HepG2 (cell line): ENCODE measurements around the gene COL18A1. TPM values are rescaled to one million over a fixed set of nuclear protein-coding genes. Genes with fewer than 3 reads are reported as not detected.

Source experiments
- ADNP ChIP-seq: sonication (generic); formaldehyde crosslinking; IDR thresholded peaks from 2 replicates; pipeline ENCODE4 v1.4.0; 2020; ENCODE audit warnings: missing genetic modification reagents
- GABPB1 ChIP-seq: IDR thresholded peaks from 2 replicates; pipeline ENCODE4 v1.6.1; 2016; ENCODE audit warnings: mild to moderate bottlenecking, missing genetic modification reagents, moderate library complexity, missing compliant biosample characterization
- GFI1 ChIP-seq: sonication (generic); formaldehyde crosslinking; IDR thresholded peaks from 2 replicates; pipeline ENCODE4 v1.5.0; 2020; ENCODE audit warnings: missing genetic modification reagents, mild to moderate bottlenecking, borderline replicate concordance
- HNRNPLL ChIP-seq: fragments of 200-400 bp; formaldehyde crosslinking; IDR thresholded peaks from 2 replicates; pipeline ENCODE4 v1.6.1; 2017; ENCODE audit warnings: mild to moderate bottlenecking, low read depth, low read length; ENCODE audit not compliant: poor library complexity, severe bottlenecking
- MEIS1 ChIP-seq: sonication (generic); formaldehyde crosslinking; IDR thresholded peaks from 2 replicates; pipeline ENCODE4 v1.9.0; 2021; ENCODE audit warnings: mild to moderate bottlenecking, missing genetic modification reagents, moderate library complexity, borderline replicate concordance
- NAIF1 ChIP-seq: sonication (generic); formaldehyde crosslinking; IDR thresholded peaks from 2 replicates; pipeline ENCODE4 v1.5.0; 2020; ENCODE audit warnings: mild to moderate bottlenecking, missing genetic modification reagents, borderline replicate concordance
- SNAPC2 ChIP-seq: sonication (generic); formaldehyde crosslinking; IDR thresholded peaks from 2 replicates; pipeline ENCODE4 v1.8.1; 2022; ENCODE audit warnings: mild to moderate bottlenecking, missing genetic modification reagents
- SYNCRIP ChIP-seq: fragments of 200-400 bp; formaldehyde crosslinking; IDR thresholded peaks from 2 replicates; pipeline ENCODE4 v1.6.1; 2018; ENCODE audit warnings: mild to moderate bottlenecking, low read depth, low read length; ENCODE audit not compliant: insufficient read depth
- TARDBP ChIP-seq: sonication (generic); formaldehyde crosslinking; IDR thresholded peaks from 2 replicates; pipeline ENCODE4 v1.8.0; 2022; ENCODE audit warnings: mild to moderate bottlenecking, missing genetic modification reagents
- TEAD3 ChIP-seq: optimal IDR thresholded peaks from 2 replicates; pipeline ENCODE3; 2016; ENCODE audit warnings: borderline replicate concordance
- ZBTB7B ChIP-seq: sonication (generic); formaldehyde crosslinking; IDR thresholded peaks from 2 replicates; pipeline ENCODE4 v1.4.0; 2020; ENCODE audit warnings: missing genetic modification reagents
- ZFY ChIP-seq: sonication (generic); formaldehyde crosslinking; IDR thresholded peaks from 2 replicates; pipeline ENCODE4 v1.4.0; 2020; ENCODE audit warnings: missing genetic modification reagents
- ZMAT3 ChIP-seq: sonication (generic); formaldehyde crosslinking; conservative IDR thresholded peaks from 2 replicates; pipeline ENCODE4 v1.7.0; 2021; ENCODE audit warnings: missing genetic modification reagents
- ZMYM3 ChIP-seq: sonication (generic); formaldehyde crosslinking; IDR thresholded peaks from 2 replicates; pipeline ENCODE4 v1.5.1; 2020; ENCODE audit warnings: mild to moderate bottlenecking, missing genetic modification reagents
- ZNF331 ChIP-seq: sonication (generic); formaldehyde crosslinking; IDR thresholded peaks from 2 replicates; pipeline ENCODE4 v1.4.0; 2020; ENCODE audit warnings: missing genetic modification reagents
- ZNF44 ChIP-seq: sonication (generic); formaldehyde crosslinking; IDR thresholded peaks from 2 replicates; pipeline ENCODE4 v1.5.1; 2020; ENCODE audit warnings: mild to moderate bottlenecking, missing genetic modification reagents
- ZNF451 ChIP-seq: sonication (generic); formaldehyde crosslinking; IDR thresholded peaks from 2 replicates; pipeline ENCODE4 v1.5.0; 2020; ENCODE audit warnings: mild to moderate bottlenecking, missing genetic modification reagents
- ZNF839 ChIP-seq: sonication (generic); formaldehyde crosslinking; IDR thresholded peaks from 2 replicates; pipeline ENCODE4 v1.4.0; 2020; ENCODE audit warnings: missing genetic modification reagents, mild to moderate bottlenecking, borderline replicate concordance
- polyA plus RNA-seq, 8 experiments: library from polyadenylated mRNA; depleted of rRNA in 3 of 8; stranded (reverse) in 7 of 8; unstranded in 1 of 8; fragments of >200 nt; fragmentation: Illumina TruSeq in 4 of 8; extraction: Trizol in 4 of 8; gene quantifications; 2 replicates each; pipeline versions ENCODE4 v1.2.1 to v1.2.3, GENCODE V29; 2011 to 2016; ENCODE audit warnings: low read depth in 4 of 8, missing spikeins in 1 of 8, mixed read lengths in 1 of 8; ENCODE audit not compliant: insufficient read depth in 1 of 8
- total RNA-seq, 5 experiments: library from RNA; depleted of rRNA; stranded (reverse); fragments of >200 nt; fragmentation: Illumina TruSeq; extraction: Trizol; gene quantifications; 2 replicates each; pipeline ENCODE4 v1.2.3, GENCODE V29; 2016; ENCODE audit warnings: low read depth in 1 of 5
- TF ChIP-seq, protein P1 (sequence below): sonication (generic); formaldehyde crosslinking; IDR thresholded peaks from 2 replicates; pipeline ENCODE4 v1.4.0; 2020; ENCODE audit warnings: missing genetic modification reagents
- TF ChIP-seq, protein P2 (sequence below): sonication (generic); formaldehyde crosslinking; IDR thresholded peaks from 2 replicates; pipeline ENCODE4 v1.4.0; 2020; ENCODE audit warnings: missing genetic modification reagents

The COL18A1 gene
- total and polyA plus RNA-seq, 2 of the 13 experiments (the other 11 are each of a cell fraction or from before 2014, with no cell fraction given) = 79.0 to 102 TPM

DNA sequence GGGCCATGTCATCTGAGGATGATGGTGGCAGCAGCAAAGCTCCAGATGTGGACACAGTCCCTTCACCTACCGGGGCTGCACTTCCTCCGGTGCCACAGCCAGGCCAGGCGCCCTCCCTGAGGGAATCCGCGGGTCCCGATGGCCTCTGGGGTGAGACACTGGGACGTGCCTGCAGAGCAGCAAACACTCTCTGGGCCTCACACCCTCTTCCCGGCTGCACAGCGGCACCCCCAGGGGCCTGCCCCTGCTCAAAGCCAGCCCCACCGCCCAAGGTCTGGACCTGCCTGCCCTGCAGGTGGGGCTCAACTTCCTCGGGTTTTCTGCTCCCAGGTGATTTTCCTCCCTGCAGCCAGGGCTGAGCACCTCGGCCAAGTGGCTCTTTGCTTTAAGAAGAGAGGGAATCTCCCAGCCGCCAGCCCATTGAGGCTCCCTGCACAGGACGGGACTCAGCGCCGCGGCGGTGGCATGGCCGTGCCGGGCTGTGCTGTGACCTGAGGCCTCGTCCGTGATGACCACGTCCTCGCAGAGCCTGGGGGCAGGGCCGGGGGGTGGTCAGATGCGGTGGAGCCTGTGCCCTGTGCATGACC lies 21.3 kb upstream of the COL18A1 start (continued):
- TF ChIP-seq ZMYM3 (peak; percentile 7; the same call in 1 of the 2 replicates), ZNF44 (CRISPR knock-in tag) (0 out of 2 replicates have a peak, but pooled peaks have one; percentile 7), SYNCRIP (no peak), GABPB1 (peak; percentile 33; the same call in 1 of the 2 replicates), TEAD3 (CRISPR knock-in tag) (peak; percentile 20), SNAPC2 (CRISPR knock-in tag) (0 out of 2 replicates have a peak, but pooled peaks have one; percentile 42), ZNF839 (0 out of 2 replicates have a peak, but pooled peaks have one; percentile 53), ZMAT3 (CRISPR knock-in tag) (0 out of 2 replicates have a peak, but pooled peaks have one; percentile 36), ZNF331 (CRISPR knock-in tag) (peak; percentile 65; the same call in 1 of the 2 replicates), TARDBP (peak; percentile 54; the same call in 1 of the 2 replicates), ZBTB7B (CRISPR knock-in tag) (peak; percentile 75), NAIF1 (CRISPR knock-in tag) (no peak), ADNP (CRISPR knock-in tag) (no peak), ZNF451 (CRISPR knock-in tag) (no peak), GFI1 (CRISPR knock-in tag) (no peak), MEIS1 (CRISPR knock-in tag) (0 out of 2 replicates have a peak, but pooled peaks have one; percentile 22), ZFY (CRISPR knock-in tag) (peak; percentile 63), HNRNPLL (peak; percentile 36)
- TF ChIP-seq, protein P1, sequence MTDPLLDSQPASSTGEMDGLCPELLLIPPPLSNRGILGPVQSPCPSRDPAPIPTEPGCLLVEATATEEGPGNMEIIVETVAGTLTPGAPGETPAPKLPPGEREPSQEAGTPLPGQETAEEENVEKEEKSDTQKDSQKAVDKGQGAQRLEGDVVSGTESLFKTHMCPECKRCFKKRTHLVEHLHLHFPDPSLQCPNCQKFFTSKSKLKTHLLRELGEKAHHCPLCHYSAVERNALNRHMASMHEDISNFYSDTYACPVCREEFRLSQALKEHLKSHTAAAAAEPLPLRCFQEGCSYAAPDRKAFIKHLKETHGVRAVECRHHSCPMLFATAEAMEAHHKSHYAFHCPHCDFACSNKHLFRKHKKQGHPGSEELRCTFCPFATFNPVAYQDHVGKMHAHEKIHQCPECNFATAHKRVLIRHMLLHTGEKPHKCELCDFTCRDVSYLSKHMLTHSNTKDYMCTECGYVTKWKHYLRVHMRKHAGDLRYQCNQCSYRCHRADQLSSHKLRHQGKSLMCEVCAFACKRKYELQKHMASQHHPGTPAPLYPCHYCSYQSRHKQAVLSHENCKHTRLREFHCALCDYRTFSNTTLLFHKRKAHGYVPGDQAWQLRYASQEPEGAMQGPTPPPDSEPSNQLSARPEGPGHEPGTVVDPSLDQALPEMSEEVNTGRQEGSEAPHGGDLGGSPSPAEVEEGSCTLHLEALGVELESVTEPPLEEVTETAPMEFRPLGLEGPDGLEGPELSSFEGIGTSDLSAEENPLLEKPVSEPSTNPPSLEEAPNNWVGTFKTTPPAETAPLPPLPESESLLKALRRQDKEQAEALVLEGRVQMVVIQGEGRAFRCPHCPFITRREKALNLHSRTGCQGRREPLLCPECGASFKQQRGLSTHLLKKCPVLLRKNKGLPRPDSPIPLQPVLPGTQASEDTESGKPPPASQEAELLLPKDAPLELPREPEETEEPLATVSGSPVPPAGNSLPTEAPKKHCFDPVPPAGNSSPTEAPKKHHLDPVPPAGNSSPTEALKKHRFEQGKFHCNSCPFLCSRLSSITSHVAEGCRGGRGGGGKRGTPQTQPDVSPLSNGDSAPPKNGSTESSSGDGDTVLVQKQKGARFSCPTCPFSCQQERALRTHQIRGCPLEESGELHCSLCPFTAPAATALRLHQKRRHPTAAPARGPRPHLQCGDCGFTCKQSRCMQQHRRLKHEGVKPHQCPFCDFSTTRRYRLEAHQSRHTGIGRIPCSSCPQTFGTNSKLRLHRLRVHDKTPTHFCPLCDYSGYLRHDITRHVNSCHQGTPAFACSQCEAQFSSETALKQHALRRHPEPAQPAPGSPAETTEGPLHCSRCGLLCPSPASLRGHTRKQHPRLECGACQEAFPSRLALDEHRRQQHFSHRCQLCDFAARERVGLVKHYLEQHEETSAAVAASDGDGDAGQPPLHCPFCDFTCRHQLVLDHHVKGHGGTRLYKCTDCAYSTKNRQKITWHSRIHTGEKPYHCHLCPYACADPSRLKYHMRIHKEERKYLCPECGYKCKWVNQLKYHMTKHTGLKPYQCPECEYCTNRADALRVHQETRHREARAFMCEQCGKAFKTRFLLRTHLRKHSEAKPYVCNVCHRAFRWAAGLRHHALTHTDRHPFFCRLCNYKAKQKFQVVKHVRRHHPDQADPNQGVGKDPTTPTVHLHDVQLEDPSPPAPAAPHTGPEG = no peak
- TF ChIP-seq, protein P2, sequence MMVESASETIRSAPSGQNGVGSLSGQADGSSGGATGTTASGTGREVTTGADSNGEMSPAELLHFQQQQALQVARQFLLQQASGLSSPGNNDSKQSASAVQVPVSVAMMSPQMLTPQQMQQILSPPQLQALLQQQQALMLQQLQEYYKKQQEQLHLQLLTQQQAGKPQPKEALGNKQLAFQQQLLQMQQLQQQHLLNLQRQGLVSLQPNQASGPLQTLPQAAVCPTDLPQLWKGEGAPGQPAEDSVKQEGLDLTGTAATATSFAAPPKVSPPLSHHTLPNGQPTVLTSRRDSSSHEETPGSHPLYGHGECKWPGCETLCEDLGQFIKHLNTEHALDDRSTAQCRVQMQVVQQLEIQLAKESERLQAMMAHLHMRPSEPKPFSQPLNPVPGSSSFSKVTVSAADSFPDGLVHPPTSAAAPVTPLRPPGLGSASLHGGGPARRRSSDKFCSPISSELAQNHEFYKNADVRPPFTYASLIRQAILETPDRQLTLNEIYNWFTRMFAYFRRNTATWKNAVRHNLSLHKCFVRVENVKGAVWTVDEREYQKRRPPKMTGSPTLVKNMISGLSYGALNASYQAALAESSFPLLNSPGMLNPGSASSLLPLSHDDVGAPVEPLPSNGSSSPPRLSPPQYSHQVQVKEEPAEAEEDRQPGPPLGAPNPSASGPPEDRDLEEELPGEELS (CRISPR knock-in tag) = no peak
